SW480 (cell line): Measurements from ENCODE around the gene SEL1L3.

Experiments
- DNase-seq: peaks from one replicate; pipeline ENCODE4 v3.0.0-alpha.2; 2016; ENCODE audit warnings: low spot score

The SEL1L3 gene

DNA sequence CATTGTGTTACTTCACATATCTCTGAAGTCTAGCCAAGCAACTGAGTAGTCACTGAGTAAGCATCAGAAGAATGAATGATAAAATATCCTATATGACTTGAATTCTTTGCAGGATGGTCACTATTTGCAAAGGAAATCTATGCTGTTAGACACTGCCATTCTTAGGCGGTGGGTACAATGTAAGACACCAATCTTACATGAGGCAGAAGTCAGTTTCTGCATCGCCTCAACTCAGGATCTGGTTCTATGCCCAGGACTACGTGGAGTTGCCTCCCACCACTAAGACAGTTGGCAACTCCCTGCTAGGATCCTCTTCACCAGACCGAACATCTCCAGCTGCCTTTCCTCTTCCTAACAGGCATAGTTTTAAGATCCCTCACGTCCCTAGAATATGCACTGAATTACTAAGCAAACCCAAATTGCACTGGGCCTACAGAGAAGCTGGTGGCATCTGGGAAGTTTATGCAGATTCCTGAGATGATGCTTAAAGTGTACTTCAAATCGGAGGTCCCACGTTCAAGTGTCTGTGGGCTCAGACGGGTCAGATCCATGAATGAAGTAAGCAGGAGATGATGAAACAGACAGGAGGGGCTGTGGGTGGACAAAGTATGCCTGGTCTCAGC, 45.6 kb downstream of the SEL1L3 start:
- DNase-seq = no peak

GRCh38 chr4:25816591-25817058, 46.2 kb downstream of the SEL1L3 start:
- no peak for DNase-seq

- no peak for DNase-seq
Observed at GRCh38 chr4:25815586-25815985, 47.2 kb downstream of the SEL1L3 start.

- DNase-seq = no peak
Observed at GRCh38 chr4:25814301-25815136, 48.3 kb downstream of the SEL1L3 start.

DNA sequence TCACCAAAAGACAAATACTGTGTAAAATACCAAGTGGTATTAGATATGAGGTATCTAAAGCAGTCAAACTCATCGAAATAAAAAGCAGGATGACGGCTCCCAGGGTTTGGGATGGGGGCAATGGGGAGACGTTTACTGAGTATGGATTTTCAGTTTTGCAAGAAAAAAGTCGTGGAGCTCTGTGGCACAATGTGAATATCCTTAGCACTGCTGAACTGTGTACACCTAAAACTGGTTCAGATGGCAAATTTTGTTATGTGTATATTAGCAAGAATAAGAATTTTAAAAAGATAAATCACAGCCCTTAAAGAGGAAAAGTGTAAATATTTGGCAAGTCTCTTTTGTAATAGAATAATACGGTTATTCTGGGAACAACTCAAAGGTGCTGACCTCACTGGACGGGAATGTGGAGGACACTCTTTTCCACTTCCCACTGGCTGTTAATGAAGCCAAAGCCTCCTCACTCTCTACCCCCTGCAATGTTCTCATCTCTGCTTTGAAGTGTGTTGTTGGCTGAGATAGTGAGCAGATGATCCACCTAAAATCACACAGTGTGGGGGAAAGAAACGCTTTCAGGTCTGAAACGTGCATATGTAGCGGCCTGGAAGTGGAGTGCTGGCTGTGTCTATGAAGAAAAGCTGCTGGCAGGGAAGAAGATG, 49.2 kb downstream of the SEL1L3 start:
- DNase-seq = no peak

GRCh38 chr4:25811841-25812240, 50.9 kb downstream of the SEL1L3 start:
- DNase-seq = no peak

DNA sequence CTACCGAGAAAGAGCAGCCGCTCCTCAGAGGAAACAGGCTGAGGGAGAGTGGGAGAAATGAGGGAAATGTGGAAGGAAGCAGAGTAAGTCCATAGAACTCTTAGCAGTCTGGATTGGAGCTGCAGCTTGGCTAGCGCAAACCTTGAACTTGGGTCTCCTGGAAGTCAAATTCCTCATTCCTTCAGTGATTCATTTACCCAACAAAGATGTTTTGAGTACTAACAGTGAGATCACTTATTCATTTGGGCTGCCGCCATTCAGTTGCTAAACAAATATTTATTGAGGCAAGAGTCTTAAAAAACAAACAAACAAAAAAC, 51.5 kb downstream of the SEL1L3 start:
- no peak for DNase-seq

DNA sequence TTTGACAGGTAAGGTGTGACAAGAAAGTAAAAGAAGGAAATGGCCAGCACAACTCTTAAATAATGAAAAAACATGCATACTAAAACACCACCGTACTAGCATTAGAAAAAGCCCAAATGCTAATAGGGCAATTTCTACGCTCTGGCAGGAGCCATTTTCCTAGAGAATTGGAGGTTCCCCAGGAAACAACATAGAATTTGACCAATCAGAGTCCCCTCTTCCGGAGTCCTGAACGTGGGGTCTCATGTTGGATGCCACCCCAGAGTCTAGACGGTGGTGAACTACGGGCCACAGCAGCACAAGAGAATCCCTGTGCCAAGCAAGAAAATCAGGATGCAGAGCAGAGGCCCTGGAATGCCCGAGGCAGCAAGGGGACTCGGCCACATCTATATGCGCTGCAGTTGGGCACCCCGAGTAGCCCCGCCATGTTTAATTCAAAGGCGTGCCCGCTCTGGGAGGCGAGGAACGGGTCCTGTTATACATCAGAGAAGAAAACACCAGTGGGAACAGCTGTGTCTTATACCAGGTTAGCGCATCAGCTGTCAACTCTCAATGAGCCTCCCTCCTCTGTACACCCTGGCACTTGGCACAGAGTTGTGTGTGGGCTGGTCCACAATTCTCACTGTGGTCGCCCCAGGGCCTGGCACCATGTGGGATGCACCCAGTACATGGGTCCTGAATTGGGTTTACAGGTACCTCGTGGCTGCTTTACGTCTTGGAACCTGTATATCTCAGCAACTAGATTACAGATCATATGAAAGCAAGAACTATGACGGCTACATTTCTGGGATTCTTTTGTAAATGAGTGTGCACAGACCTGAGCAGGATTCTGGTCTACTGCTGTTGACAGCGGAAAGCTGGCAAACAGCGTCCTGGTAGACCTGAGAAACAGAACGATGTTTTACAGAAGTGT, 52.1 kb downstream of the SEL1L3 start:
- DNase-seq = no peak

- DNase-seq = no peak
Observed at GRCh38 chr4:25809996-25810395, 52.8 kb downstream of the SEL1L3 start.

- DNase-seq = no peak
Observed at GRCh38 chr4:25807102-25807728, 55.6 kb downstream of the SEL1L3 start.

- DNase-seq = no peak
Observed at GRCh38 chr4:25805255-25805860, 57.4 kb downstream of the SEL1L3 start.

- DNase-seq = no peak
Observed at GRCh38 chr4:25803720-25804225, 59.0 kb downstream of the SEL1L3 start.

- no peak for DNase-seq
Observed at GRCh38 chr4:25801594-25801993, 61.2 kb downstream of the SEL1L3 start.

DNA sequence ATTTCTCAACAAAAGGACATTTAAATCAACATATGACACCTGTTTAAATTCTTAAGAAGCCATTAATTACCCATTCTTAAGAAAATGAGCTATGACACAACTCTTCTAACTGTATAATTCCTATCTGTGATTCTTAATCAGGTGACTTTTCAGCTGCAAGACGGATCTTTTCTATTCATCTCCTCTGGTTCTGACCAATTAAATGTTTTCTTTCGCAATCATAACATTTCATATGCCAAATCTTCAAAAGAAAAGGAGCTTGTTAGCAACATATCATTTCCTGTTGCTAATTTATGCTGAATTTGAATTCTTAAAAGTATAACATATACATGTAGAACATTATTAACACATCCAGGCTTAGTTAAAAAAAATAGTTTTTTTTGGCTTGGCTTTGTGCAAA, 62.5 kb downstream of the SEL1L3 start:
- no peak for DNase-seq

GRCh38 chr4:25799522-25799921, 63.3 kb downstream of the SEL1L3 start:
- DNase-seq = no peak

GRCh38 chr4:25797136-25797535, 65.7 kb downstream of the SEL1L3 start:
- no peak for DNase-seq

GRCh38 chr4:25795566-25796454, 67.0 kb downstream of the SEL1L3 start:
- no peak for DNase-seq

DNA sequence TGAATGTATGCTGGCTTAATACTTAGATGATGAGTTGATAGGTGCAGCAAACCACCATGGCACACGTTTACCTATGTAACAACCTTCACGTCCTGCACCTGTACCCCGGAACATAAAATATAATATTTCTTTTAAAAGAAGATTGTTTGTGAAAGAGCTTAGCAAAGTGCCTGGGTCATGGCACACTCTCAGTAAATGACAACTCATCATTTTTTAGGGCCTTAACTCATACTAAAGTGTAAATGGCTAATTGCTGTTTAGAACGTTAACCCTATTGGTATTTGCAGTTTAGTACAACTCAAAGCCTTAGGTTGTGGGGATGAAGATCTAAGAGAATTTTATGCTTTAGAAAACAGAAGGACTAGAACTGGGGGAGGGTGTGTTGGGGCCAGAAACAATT, 67.7 kb downstream of the SEL1L3 start:
- DNase-seq = no peak

- no peak for DNase-seq
Observed at GRCh38 chr4:25792876-25793275, 69.9 kb downstream of the SEL1L3 start.

GRCh38 chr4:25792200-25792791, 70.5 kb downstream of the SEL1L3 start:
- no peak for DNase-seq
